Suppressor macrophage treated with lipopolysaccharide for 1 hour (primary cell): Measurements from ENCODE around the gene XKR7.

ENCODE experiments used
- DNase-seq, 3 donors: peaks; one replicate each; pipeline ENCODE4 v3.0.0-alpha.2; 2020 to 2022

Gene XKR7

GRCh38 chr20:31945319-31945718, 22.6 kb upstream of the XKR7 start:
- DNase-seq, result no peak

DNA sequence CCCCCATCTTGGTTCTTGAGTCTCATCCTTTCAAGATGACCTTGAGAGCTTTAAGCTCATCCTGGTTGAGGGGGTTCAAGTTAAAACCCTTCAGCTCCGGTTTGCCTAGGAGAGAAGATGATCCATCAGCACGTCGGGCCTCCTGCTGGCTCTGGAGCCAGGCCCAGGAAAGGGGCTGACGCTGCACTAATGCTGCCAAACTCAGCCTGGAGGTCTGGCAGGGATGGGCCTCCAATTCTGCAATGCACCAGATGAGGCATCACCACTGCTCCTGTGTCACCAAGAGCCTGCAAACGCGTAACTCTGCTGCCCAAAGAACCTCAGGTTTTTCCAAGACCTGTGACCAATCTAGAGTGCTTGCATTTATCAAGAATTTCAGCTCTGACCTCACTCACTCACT, 22.2 kb upstream of the XKR7 start:
- DNase-seq, result no peak

DNA sequence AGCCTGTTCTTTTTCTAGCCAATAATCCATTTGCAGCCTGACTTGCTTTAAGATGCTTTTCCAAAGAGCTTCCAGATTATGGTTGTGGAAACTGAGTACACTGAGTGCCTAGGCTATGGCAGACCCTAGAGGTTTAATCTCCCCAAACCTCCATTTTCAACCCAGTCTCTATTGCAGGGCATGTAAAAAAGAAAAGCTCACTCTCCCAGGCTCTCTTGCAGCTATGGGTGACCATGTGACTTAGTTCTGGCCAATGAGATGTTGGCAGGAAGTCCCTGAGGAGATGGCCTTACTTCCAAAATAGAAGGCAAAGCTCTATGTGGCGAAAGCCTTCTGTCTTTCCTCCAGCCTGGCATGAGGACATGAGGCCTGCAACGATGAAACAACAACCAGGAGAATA, 19.9 kb upstream of the XKR7 start:
- no peak for DNase-seq

GRCh38 chr20:31949877-31950646, 17.9 kb upstream of the XKR7 start:
- DNase-seq, result no peak

DNA sequence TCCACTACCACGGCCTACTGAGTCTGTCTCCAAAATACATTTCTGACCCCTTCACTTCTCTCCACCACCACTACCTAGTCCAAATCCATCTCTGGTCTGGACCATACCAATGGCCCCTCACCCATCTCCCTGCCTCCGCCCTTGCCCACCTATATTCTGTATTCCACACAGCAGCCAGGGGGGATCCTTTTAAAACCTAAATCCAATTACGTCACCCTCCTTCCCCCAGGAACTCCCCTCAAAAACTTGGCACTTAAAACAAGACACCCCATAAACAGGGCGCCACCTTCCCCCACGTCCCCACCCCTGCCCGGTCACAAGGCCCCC, 16.8 kb upstream of the XKR7 start:
- DNase-seq, result peak in 1 of 3 donors; percentile 21

- peak; percentile 99 to 100 (median 100) for DNase-seq
Observed at GRCh38 chr20:31951530-31952453, 16.2 kb upstream of the XKR7 start, which contains the start of gene PDRG1. Gene PDRG1, minus strand, starts transcription at chr20:31952046. Its CDS starts 85 bp downstream, at chr20:31951961.

GRCh38 chr20:31953556-31954148, 14.3 kb upstream of the XKR7 start:
- no peak for DNase-seq

DNA sequence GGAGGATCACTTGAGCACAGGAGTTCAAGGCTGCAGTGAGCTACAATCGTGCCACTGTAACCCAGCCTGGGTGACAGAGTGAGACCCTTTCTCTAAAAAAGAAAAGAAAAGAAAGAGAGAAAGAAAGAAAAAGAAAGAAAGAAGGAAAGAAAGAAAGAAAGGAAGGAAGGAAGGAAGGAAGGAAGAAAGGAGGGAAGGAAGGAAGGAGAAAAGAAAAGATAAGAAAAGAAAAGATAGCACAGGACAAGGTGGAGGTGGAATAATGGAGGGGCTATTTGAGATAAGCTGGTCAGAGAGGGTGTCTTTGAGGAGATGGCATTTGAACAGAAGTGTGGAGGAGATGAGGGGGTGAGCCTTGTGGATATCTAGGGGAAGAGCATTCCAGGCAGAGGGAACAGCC, 13.5 kb upstream of the XKR7 start:
- no peak for DNase-seq

DNA sequence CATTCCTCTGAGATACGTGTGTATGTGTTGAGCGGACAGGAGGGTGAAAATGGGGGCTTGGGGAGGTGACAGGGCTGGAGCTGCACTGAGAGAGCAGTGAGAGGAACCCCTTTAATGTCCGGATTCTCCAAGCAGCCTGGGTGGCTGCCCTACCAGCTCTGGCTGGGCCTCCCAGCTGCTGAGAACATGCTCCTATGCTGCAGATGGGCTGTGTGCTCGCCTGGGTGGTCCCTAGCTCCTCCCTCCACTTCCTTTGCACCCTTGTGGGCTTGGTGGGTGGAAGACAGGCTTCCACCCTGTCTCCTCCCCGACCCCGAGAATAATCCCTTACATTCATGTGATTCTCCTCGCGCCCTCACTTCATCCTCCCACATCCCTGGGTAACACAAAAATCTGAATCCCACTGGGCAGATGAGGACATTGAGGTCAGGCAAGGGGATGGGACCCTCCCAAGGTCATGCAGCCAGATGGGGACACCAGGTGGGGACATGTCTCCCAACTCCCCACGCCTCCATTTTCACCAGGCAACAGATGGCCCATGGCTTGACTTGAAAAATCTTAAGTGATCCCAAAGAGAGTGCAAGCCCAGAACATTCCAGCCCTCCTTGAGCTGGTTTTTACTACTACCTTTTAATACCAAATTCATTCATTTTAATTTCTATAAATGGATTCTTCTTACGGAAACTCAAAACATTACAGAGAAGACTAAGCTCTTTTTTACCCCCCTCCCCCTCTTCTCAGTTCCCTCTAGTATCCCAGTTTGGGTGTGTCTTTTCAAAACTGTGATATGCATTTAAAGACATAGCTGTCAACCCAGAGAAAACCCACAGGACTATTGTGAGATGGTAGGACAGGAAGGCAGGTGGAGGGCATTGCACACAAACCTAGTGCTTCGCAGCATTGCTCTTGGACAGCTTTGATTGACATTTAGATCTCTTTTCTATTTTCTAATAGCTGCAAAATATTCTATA, 11.1 kb upstream of the XKR7 start:
- DNase-seq, result no peak

GRCh38 chr20:31962761-31963160, 5.2 kb upstream of the XKR7 start:
- no peak for DNase-seq

- no peak for DNase-seq
Observed at GRCh38 chr20:31963889-31964288, 4.1 kb upstream of the XKR7 start.

- no peak for DNase-seq
Observed at GRCh38 chr20:31966991-31967655, 828 bp upstream of the XKR7 start.

- peak; percentile 75 to 91 (median 84) for DNase-seq
Observed at GRCh38 chr20:31968291-31969126, 558 bp downstream of the XKR7 start.

GRCh38 chr20:31969991-31970390, 2.0 kb downstream of the XKR7 start:
- no peak for DNase-seq

DNA sequence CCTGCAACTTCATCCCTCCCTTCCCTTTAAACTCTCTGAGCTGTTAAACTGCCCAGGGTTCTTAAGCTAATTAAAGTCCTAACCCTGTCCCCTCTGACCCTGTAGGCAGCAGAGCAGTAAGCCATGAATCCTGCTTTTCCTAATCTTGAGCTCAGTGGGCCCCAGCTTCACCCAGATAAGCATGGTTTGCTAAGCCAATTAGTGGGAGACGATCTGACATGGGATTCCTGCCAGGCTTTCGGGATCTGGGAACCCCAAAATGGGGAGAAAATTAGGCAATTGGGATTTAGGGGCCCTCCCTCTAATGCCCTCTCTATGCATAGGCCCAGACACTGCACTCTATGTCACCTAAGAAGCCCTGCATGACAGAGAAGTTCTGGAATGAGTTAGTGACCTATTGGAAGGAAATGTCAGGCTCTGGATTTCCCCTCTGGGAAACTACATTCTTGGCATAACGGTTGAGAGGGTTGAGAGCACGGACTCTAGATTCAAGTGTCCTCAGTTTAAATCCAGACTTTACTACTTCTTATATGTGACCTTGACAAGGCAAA, 4.6 kb downstream of the XKR7 start:
- DNase-seq, result no peak

DNA sequence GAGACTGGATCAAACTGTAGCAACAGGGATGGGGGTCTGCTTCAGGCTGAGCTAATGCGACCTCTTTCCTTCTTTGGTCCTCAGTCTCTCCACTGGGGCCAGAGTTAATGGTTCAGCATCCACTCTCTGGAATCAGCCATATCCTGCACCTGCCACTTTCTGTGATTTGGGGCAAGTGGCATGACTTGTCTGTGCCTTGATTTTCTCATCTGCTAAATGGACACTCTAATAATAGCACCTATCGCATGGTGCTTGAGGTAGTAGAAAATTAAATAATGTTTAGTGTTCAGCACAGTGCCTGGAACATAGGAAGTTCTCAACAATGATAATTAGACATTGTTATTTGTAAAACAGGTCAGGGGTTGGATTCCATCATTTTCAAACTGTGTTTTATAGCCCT, 6.3 kb downstream of the XKR7 start:
- DNase-seq, result no peak

- DNase-seq, result no peak
Observed at GRCh38 chr20:31974951-31975487, 7.1 kb downstream of the XKR7 start.

DNA sequence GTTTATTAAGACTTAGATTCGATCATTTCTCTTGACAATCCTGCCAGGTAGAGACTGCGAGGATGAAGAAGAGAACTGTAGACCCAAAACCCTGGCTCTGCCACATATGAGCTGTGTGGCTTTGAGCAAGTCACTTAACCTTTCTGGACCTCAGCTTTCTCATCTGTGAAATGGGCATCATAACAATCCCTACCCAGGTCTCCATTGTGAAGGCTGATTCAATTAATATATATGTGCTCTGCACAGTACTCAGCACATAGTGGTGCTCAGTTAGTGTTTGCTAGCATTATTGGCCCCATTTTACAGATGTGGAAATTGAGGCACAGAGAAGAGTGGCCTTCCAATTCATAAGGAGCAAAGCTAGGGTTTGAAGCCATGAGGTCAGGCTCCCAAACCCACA, 7.9 kb downstream of the XKR7 start:
- DNase-seq, result no peak

DNA sequence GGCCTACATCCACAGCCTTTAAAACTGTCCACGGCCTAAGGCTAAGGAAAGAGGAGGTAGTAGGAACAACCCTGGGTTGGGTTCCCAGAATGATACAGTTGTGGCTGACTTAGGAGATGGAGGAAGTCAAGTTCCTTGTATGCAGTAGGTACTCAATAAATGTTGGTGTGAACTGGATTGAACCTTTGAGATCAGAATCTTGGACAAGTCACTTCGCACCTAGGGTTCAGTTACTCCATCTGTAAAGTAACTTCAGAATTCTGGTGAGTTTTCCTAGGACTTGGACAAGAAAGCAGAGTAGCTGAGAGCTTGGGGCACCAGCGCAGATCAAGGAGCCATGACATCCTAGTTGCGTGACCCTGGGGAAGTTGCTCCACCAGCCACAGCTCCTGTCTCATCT, 9.1 kb downstream of the XKR7 start:
- no peak for DNase-seq

DNA sequence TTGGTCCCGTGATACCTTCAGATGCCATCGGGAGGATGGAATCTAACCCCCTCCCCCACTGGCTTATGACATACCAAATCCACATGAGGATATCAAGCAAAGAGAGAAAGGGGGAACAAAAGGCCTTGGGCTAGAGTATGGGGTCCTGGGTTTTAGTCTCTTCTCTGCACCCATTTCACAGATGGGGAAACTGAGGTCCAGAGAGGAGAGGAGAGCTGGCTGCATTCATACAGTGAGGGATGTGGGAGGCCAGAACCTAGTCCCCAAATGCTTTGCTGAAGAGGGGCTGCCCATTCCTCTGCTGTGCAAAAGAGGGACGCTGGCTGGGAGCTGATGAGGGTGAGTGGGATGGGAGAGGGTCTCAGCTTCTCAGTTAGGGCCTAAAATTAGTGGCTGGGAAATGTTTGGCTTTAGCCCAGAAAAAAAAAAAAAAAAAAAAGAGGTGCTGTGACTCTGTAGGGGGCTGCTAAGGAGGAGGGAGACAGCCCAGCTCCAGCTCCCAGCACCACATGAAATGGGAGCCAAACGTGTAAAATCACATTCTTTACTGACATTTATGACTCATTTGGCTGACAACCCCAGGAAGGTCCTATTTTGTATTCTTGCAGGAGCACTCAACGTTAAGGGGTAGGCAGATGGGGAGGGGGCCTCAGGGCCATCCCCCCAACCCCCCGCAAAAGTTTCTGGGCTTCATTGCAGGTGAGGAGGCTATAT, 11.9 kb downstream of the XKR7 start:
- DNase-seq, result no peak
